Measurements from ENCODE around the gene KCNH1. TPM values are rescaled to one million over a fixed set of nuclear protein-coding genes. Genes with fewer than 3 reads are reported as not detected.

Gene KCNH1
- polyA plus RNA-seq, 1 donor from 2014 or later = 3.9 TPM

GRCh38 chr1:210910020-210910575, 223.8 kb downstream of the KCNH1 start:
- H3K27ac ChIP-seq (ENCODE audit: low read length) = no peak overlapping the region

GRCh38 chr1:210908791-210909190, 225.2 kb downstream of the KCNH1 start:
- no peaks in the 10 kb centered on the region for H3K36me3 ChIP-seq (ENCODE audit: insufficient read depth, low read length)
- no peaks in the 10 kb centered on the region for H3K27me3 ChIP-seq (ENCODE audit: insufficient read depth, low read depth, low read length)
- H3K9me3 ChIP-seq (ENCODE audit: low read length) = no peaks in the 10 kb centered on the region
- TF ChIP-seq TAF1 (IDR thresholded peaks at IDR 0.05; ENCODE audit: low read depth) (no peak), RAD21 (conservative IDR thresholded peaks at IDR 0.05) (no peak), EZH2 (IDR thresholded peaks at IDR 0.05; ENCODE audit: borderline replicate concordance, insufficient read depth, low read length, poor library complexity, severe bottlenecking) (no peak), POLR2AphosphoS5 (IDR thresholded peaks at IDR 0.05) (no peak), EP300 (conservative IDR thresholded peaks at IDR 0.05; ENCODE audit: poor library complexity, severe bottlenecking) (no peak), SMC3 (conservative IDR thresholded peaks at IDR 0.05; ENCODE audit: poor library complexity) (no peak)
- H3K9ac ChIP-seq (ENCODE audit: low read length) = no peak overlapping the region
- H3F3A ChIP-seq (ENCODE audit: insufficient read depth, low read length, poor library complexity, severe bottlenecking) = no peaks in the 10 kb centered on the region
- H3K4me3 ChIP-seq (ENCODE audit: low read length) = no peak overlapping the region
- no peaks in the 10 kb centered on the region for H3K9me2 ChIP-seq (ENCODE audit: insufficient read depth, low read length)
- no peaks in the 10 kb centered on the region for H4K20me1 ChIP-seq (ENCODE audit: insufficient read depth)
- no peak overlapping the region for H3K4me2 ChIP-seq (ENCODE audit: low read length)
- H3K79me2 ChIP-seq (replicated peaks; ENCODE audit: insufficient read depth, low read length) = no peaks in the 10 kb centered on the region
- no peak overlapping the region for H2AFZ ChIP-seq (ENCODE audit: low read depth, low read length)
- H3K27ac ChIP-seq (ENCODE audit: low read length) = no peak overlapping the region

More at GRCh38 chr1:210910020-210910575, 223.8 kb downstream of the KCNH1 start:
- Histone ChIP-seq H3K9ac (ENCODE audit: low read length) (no peak overlapping the region), H3K9me2 (ENCODE audit: insufficient read depth, low read length) (no peaks in the 10 kb centered on the region), H3K27me3 (ENCODE audit: insufficient read depth, low read depth, low read length) (no peaks in the 10 kb centered on the region), H3K4me2 (ENCODE audit: low read length) (no peak overlapping the region), H4K20me1 (ENCODE audit: insufficient read depth) (no peaks in the 10 kb centered on the region), H3K79me2 (replicated peaks; ENCODE audit: insufficient read depth, low read length) (no peaks in the 10 kb centered on the region), H3K36me3 (ENCODE audit: insufficient read depth, low read length) (no peaks in the 10 kb centered on the region), H3K9me3 (ENCODE audit: low read length) (no peaks in the 10 kb centered on the region), H3F3A (ENCODE audit: insufficient read depth, low read length, poor library complexity, severe bottlenecking) (no peaks in the 10 kb centered on the region), H3K4me3 (ENCODE audit: low read length) (no peak overlapping the region), H2AFZ (ENCODE audit: low read depth, low read length) (no peak overlapping the region)
- TF ChIP-seq REST (IDR thresholded peaks at IDR 0.05; ENCODE audit: borderline replicate concordance) (no peak), EP300 (conservative IDR thresholded peaks at IDR 0.05; ENCODE audit: poor library complexity, severe bottlenecking) (no peak), RAD21 (conservative IDR thresholded peaks at IDR 0.05) (no peak), MXI1 (conservative IDR thresholded peaks at IDR 0.05; ENCODE audit: poor library complexity, severe bottlenecking) (no peak), TAF1 (IDR thresholded peaks at IDR 0.05; ENCODE audit: low read depth) (no peak), CTCF (IDR thresholded peaks at IDR 0.05; ENCODE audit: poor library complexity, severe bottlenecking) (no peak), POLR2AphosphoS5 (IDR thresholded peaks at IDR 0.05) (no peak), SMC3 (conservative IDR thresholded peaks at IDR 0.05; ENCODE audit: poor library complexity) (no peak), EZH2 (IDR thresholded peaks at IDR 0.05; ENCODE audit: borderline replicate concordance, insufficient read depth, low read length, poor library complexity, severe bottlenecking) (no peak)

Data from neural cell (in vitro differentiated cells).